Hematopoietic multipotent progenitor cell treated with erythropoietin and hydrocortisone succinate and interleukin-3 and kit ligand, for 17 days (in vitro differentiated cells): ENCODE results near the gene SLX4.
"Not testable (repeated sequence)": the region's sequence is repeated elsewhere in the genome, so short reads cannot be mapped to it uniquely, and the experiment has no call there.

Source experiments
- DNase-seq: peaks from one replicate; pipeline ENCODE4 v3.0.0-alpha.2; 2015; ENCODE audit warnings: low spot score

SLX4 gene

DNA sequence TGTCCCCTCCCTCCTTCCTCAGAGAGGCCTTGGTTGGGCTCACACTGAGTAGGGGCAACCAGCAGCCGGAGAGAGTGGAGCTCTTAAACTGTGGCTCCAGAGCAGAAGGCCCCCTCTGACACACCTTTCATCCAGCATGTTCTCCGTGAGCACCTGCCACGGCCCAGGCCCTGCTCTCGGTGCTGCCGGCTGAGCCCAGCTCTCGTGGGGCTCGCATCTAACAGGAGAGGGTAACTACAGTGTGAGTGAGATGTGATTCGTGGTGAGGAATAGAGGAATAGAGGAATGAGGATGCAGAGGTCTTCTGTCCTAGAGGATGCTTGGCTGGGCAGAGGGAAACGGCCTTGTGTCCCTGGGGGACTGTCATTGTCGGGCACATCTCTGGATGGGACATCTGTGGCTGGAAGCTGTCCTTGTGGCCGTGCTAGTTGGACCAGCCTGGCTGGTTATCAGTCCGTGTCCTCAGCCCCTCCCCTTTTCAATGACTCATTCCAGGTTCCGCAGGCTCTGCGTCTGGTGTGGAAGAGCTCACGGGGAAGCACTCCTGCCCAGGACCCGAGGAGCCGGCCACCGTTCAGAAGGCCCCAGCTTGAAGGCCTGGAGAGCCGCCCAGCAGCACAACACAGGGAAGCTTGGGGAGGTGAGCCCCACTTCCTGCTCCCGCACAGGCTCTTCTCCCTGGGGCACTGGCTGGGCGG lies 31.1 kb upstream of the SLX4 start:
- DNase-seq: no peak

GRCh38 chr16:3641801-3642396 lies 30.5 kb upstream of the SLX4 start:
- DNase-seq: no peak

DNA sequence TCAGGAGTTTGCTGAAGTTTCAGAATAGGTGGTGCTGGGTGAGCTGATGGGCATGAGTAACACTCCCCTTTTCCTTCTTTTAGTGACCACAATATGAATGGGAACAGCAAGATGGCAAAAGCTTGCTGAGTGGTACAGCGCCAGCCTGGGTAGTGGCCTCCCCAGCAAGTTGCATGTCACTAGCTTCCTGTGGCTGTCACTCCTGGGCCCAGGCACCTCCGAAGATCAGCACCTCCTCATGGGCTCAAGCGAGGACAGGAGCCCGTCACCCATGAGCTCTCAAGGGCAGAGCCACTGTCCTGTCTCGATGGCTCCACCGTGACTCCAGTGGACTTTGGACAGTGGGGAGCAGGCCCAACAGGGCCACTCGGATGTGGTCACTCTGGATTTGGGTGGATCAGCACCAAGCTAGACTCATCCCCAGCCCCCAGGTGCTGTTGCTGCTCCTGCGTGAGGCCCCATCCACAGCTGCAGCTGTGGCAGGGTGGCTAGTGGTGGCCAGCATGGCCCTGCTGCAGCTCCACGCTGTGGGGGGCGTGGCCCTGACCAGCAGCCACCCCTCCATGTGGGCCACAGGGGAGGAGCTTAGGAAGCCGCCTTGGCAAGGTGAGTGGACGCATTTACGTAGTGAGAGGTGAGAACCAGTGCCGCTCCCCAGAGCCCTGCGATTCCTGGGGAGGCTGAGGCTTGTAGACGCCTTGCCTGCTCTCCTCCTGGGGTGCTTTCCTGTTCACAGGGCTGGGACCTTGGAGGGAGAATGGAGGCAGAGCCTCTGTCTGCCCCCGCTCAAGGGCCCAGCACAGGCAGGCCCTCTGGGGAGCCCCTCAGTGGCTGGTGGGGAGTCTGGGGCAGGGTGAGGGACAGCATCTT lies 29.5 kb upstream of the SLX4 start:
- no peak for DNase-seq

DNA sequence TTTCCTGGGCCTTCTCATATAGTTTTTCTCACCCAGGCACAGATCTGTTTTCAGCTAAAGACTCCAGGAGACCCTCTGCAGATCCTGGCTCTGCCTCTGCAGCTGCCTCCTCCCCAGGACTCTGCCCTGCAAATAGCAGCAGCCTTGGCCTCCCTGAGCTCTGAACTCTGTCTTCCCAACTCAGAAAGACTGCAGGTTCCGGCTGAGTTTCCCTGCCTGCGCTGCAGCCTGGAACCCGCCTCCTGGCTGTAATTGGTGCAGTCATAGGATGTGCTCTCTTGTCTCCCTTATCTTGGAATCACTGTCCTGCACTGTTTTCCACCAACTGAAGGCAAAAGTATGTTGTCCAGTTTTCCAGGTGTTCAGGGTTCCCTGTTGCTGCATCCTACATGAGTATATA lies 28.8 kb upstream of the SLX4 start:
- no peak for DNase-seq

DNA sequence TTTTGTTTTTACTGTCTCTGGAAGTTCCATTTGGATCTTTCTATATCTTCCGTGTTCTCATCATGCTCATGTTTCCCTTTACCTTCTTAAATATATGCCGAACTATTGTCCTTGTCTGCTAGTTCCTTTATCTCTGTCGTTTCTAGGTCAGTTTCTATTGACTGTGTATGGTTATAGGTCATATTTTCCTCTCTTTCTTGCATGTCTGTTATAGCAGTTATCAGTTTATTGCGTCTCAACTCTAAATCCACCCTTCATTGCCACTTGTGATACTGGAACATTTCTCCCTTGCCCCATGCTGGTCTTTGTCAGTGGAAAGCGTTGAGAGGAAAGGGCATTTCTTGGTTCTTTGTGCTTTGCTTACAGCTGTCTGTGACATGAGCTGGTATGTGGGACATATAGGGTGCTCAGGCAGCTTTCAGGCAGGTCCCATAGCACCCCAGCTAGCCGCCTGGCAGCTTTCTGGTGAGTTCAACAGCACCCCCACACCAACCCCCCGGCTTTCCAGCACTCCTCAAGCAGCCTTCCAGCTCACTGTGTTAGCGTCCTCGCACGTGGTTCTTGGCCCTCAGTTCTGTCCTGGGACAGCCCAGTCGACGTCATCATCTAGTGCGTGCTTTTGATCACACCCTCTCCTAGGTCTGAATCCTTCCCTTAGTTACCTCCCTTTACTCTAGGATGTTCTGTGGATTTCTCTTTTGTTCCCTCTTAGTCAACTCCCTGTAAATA lies 27.7 kb upstream of the SLX4 start:
- no peak for DNase-seq

GRCh38 chr16:3637371-3637923 lies 26.0 kb upstream of the SLX4 start:
- no peak for DNase-seq

DNA sequence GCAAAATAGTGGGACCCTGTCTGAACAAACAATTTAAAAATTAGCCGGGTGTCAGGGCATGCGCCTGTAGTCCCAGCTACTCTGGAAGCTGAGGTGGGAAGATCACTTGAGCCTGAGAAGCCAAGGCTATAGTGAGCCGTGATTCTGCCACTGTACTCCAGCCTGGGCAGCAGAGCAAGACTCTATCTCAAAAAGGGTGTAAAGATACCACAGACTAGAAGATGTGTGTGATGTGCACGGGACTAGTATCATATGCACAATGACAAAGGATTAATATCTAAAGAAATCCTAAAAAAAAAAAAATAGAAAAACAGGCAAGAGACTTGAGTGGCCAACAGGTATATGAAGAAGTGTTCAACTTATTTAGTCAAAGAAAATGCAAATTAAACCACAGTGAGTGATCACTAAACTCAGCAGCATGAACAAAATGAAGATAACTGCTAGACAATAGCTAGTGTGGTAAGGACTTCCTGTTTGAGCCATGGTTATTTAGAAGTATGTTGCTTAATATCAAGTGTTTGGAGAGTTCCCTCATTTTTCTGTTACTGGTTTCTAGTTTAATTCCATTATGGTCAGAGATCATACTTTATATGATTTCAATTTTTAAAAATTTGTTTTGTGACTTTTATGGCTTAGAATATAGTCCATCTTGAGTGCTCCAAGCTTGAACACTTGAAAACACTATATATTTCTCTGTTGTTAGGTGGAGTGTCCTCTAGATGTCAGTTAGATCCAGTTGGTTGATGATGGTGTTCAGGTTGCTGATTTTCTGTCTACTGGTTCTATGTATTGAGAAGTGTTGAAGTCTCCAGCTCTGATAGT lies 14.7 kb upstream of the SLX4 start:
- no peak for DNase-seq

- no peak for DNase-seq
Measured at GRCh38 chr16:3625331-3625730, 13.9 kb upstream of the SLX4 start.

DNA sequence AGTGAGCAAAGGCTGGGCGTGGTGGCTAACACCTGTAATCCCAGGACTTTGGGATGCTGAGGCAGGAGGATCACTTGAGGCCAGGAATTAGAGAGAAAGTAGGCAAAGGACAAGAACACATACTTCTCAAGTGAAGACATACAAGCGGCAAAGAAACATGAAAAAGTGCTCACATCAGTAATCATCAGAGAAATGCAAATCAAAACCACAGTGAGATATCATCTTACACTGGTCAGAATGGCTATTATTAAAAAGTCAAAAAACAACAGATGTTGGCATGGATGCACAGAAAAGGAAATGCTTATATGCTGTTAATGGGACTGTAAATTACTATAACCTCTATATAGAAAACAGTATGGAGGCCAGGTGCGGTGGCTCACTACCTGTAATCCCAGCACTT lies 12.2 kb upstream of the SLX4 start:
- no peak for DNase-seq

DNA sequence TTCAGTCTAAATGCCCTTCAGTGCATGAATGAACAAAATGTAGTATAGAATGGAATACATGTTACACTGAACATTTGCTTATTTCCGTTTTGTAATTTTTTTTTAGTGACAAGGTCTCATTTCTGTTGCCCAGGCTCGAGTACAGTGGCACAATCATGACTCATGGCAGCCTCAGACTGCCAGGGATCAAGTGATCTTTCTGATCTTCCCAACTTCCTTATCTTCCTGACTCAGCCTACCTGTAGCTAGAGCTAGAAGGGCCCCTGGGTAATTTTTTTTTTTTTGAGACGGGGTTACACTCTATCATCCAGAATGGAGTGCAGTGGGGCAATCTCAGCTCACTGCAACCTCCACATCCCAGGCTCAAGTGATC lies 7.3 kb upstream of the SLX4 start:
- peak; percentile 30 for DNase-seq

GRCh38 chr16:3612510-3613466 lies 1.4 kb upstream of the SLX4 start:
- DNase-seq: peak; percentile 23

- DNase-seq: peak; percentile 43
Measured at GRCh38 chr16:3610698-3611145, 684 bp downstream of the SLX4 start.

DNA sequence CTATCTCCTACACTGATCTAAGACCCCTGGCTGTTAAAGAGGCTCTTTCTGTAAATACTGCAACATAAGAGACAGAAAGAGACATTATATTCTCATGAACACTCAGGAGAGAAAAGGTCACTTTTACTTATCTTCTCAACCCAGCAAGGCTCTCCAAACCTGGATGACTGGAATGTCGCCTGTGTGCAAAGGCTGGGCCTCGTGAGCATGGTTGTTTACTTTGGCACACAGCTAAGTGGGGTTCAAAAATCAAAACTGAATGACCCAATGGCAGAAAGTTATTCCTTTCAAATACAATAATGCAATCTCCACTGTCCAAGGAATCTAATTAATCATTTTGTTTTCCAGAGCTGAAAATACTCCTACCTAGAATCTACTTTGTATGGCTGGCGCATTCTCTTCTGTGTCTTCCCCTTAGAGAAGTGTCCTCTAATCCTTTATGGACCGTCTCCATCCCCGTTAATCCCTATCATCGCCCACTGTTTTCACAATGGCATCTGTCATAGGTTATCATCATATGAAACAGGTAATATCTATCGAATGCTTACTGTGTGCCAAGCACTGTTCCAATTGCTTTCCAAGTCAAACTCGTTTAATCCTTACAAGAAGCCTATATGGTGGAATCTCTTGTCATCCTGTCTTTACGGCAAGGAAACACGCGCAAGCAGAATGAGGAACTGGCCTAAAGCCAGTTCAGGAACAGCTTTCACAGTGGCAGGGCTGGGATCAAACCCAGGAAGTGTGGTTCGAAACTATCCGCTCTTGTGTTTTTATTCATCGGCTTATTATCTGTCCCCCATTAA lies 1.3 kb downstream of the SLX4 start:
- peak; percentile 37 for DNase-seq

- DNase-seq: not testable (repeated sequence)
Measured at GRCh38 chr16:3608976-3609375, 2.4 kb downstream of the SLX4 start.

- DNase-seq: peak; percentile 57
Measured at GRCh38 chr16:3608069-3608468, 3.3 kb downstream of the SLX4 start.

- DNase-seq: no peak
Measured at GRCh38 chr16:3607634-3608033, 3.8 kb downstream of the SLX4 start.

DNA sequence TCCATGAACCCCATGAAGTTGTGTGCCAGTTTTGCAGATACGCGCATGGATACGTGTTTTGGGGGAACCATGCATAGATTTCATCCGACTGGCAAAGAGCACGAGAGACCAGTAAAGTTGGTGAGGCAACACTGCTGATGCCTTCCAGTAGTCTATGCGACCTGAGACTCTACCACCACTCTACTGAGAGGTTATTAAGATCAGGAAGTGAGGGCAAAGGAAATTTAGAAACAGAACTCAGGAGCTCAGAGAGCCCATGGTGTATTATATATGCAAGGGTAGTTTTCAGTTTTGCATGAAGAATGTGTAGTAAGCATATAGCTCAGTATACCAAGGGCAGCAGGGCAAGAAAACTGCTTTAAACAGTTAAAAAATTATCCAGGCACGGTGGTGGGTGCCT lies 4.2 kb downstream of the SLX4 start:
- DNase-seq: no peak

DNA sequence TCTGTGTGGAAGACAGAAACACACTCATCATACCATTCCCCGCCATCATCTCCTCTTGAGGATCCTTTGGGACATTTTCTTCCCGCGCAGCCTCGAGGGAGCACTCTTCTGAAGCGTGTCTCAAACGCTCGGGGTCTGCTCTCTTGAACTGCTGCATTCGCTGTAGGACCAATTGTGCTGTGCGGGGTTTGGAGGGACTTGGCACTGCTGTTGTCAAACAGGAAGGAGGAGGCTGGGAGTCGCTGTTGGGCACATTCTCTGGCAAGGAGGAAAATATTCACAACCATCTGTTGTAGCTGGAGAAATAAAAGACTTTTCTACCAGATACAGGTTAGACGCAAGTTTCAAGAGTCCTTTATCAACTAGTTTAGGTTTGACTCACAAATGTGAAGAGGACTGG lies 5.0 kb downstream of the SLX4 start:
- no peak for DNase-seq

GRCh38 chr16:3602320-3602653 lies 9.1 kb downstream of the SLX4 start:
- no peak for DNase-seq
